OCI-LY1 (cell line): ENCODE results near the gene CFAP97D2.

Source experiments
- H2AFZ ChIP-seq: fragments of 200-600 bp; sonication (generic), shearing (Covaris generic); 2 replicates; pipeline ENCODE4 v1.6.0; 2014; ENCODE audit warnings: antibody characterized with exemption, mild to moderate bottlenecking, low read length
- H3F3A ChIP-seq: fragments of 200-600 bp; sonication (generic), shearing (Covaris generic); 2 replicates; pipeline ENCODE4 v1.6.0; 2014; ENCODE audit warnings: mild to moderate bottlenecking, antibody characterized with exemption, low read length, moderate library complexity; ENCODE audit not compliant: insufficient read depth
- H3K27ac ChIP-seq: fragments of 200-600 bp; sonication (generic); 2 replicates; pipeline ENCODE4 v1.5.1; 2014; ENCODE audit warnings: low read length, mixed run types, mild to moderate bottlenecking, low read depth; ENCODE audit not compliant: poor library complexity, severe bottlenecking
- H3K27me3 ChIP-seq: fragments of 200-600 bp; sonication (generic); 2 replicates; pipeline ENCODE4 v1.6.0; 2014; ENCODE audit warnings: antibody characterized with exemption, mild to moderate bottlenecking, low read length, moderate library complexity; ENCODE audit not compliant: insufficient read depth
- H3K36me3 ChIP-seq: fragments of 200-600 bp; sonication (generic); 2 replicates; pipeline ENCODE4 v1.6.1; 2014; ENCODE audit warnings: mild to moderate bottlenecking, antibody characterized with exemption, low read length, moderate library complexity, mixed read lengths; ENCODE audit not compliant: insufficient read depth
- H3K4me1 ChIP-seq: fragments of 200-600 bp; sonication (generic); 2 replicates; pipeline ENCODE4 v1.5.1; 2014; ENCODE audit warnings: mild to moderate bottlenecking, low read length, moderate library complexity; ENCODE audit not compliant: insufficient read depth, severe bottlenecking
- H3K4me2 ChIP-seq: fragments of 200-600 bp; sonication (generic), shearing (Covaris generic); 2 replicates; pipeline ENCODE4 v1.6.1; 2014; ENCODE audit warnings: low read length
- H3K4me3 ChIP-seq: fragments of 200-600 bp; sonication (generic); 2 replicates; pipeline ENCODE4 v1.5.1; 2014; ENCODE audit warnings: low read length, low read depth, mild to moderate bottlenecking, mixed read lengths; ENCODE audit not compliant: poor library complexity, severe bottlenecking
- H3K79me2 ChIP-seq: fragments of 200-600 bp; shearing (Covaris generic); 2 replicates; pipeline ENCODE4 v1.6.1; 2016; ENCODE audit warnings: mixed run types, low read length, mixed read lengths; ENCODE audit not compliant: insufficient read depth
- H3K9ac ChIP-seq: fragments of 200-600 bp; sonication (generic), shearing (Covaris generic); 2 replicates; pipeline ENCODE4 v1.6.1; 2014; ENCODE audit warnings: mild to moderate bottlenecking, low read length, mixed read lengths
- H3K9me2 ChIP-seq: fragments of 200-600 bp; sonication (generic), shearing (Covaris generic); 2 replicates; pipeline ENCODE4 v1.6.1; 2014; ENCODE audit warnings: low read depth, mild to moderate bottlenecking, low read length, mixed read lengths
- H3K9me3 ChIP-seq: fragments of 200-600 bp; shearing (Covaris generic); 2 replicates; pipeline ENCODE4 v1.6.1; 2014; ENCODE audit warnings: low read length, mixed read lengths
- H4K20me1 ChIP-seq: fragments of 200-600 bp; sonication (generic), shearing (Covaris generic); 2 replicates; pipeline ENCODE4 v1.6.0; 2016; ENCODE audit warnings: mild to moderate bottlenecking, low read length; ENCODE audit not compliant: insufficient read depth
- CTCF ChIP-seq: fragments of 200-600 bp; sonication (generic), shearing (Covaris generic); IDR thresholded peaks from 2 replicates; pipeline ENCODE4 v1.5.1; 2017; ENCODE audit warnings: mild to moderate bottlenecking, antibody characterized with exemption, low read length, moderate library complexity, mixed read lengths
- EZH2 ChIP-seq: fragments of 200-600 bp; sonication (generic), shearing (Covaris generic); IDR thresholded peaks from 2 replicates; pipeline ENCODE4 v1.8.0; 2017; ENCODE audit warnings: borderline replicate concordance, mixed run types, mild to moderate bottlenecking, antibody characterized with exemption, low read length, moderate library complexity, mixed read lengths

CFAP97D2 gene

DNA sequence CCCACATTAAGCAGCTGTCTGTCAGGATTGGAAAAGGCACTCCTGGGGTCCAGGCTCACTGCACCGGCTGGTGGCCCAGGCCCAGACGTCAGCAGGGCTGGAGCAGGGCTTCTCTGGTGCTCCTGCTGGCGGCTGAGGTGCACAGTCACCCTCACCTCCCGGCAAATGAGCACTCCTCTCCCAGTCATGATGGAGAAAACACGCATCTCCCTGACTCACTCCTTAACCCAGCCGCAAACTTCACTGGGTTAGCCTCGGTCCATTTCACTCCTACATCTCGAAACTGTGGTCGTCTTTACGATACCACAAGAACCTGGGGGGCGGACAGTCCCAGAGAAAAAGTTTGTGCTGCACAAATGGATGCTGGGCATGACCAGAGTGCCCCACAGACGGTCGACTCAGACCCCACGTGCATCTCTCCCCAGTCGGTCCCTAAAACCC, 43.3 kb upstream of the CFAP97D2 start:
- Histone ChIP-seq H4K20me1 (no peaks in the 10 kb centered on the region), H3F3A (no peaks in the 10 kb centered on the region), H3K27me3 (peaks cover 4% of the 10 kb centered on the region; the same call in 1 of the 2 replicates), H3K9me3 (no peaks in the 10 kb centered on the region), H3K9ac (no peak overlapping the region), H3K4me1 (peaks cover 22% of the 10 kb centered on the region), H3K79me2 (no peaks in the 10 kb centered on the region), H3K9me2 (no peaks in the 10 kb centered on the region), H3K36me3 (no peaks in the 10 kb centered on the region), H3K4me3 (no peak overlapping the region), H3K27ac (no peak overlapping the region), H3K4me2 (no peak overlapping the region), H2AFZ (no peak overlapping the region)
- TF ChIP-seq EZH2 (no peak), CTCF (no peak)

DNA sequence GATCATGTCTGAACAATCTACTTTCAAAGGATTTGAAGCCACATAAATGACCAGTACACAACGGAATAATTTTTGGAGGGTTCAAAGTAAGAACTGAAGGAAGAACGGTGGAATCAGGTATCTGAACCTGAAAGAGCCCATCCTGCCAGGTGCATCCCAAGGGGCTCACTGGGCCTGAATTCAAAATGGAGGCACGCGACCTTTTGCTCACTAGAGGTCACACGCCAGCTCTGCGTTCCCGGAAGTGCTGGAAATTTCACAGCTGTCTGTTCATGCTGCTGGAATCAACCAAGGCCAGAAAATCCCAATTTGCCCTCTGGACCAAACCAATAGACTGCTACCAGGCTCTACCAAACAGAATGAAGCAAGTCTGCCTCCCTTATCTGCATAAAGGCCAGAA, 42.5 kb upstream of the CFAP97D2 start:
- TF ChIP-seq EZH2 (no peak), CTCF (no peak)
- Histone ChIP-seq H3K9me2 (no peaks in the 10 kb centered on the region), H3K4me3 (no peak overlapping the region), H4K20me1 (no peaks in the 10 kb centered on the region), H3K4me2 (no peak overlapping the region), H3K9ac (no peak overlapping the region), H3K36me3 (no peaks in the 10 kb centered on the region), H3K4me1 (peaks cover 14% of the 10 kb centered on the region), H3K79me2 (no peaks in the 10 kb centered on the region), H3F3A (no peaks in the 10 kb centered on the region), H2AFZ (no peak overlapping the region), H3K27me3 (peaks cover 5% of the 10 kb centered on the region; the same call in 1 of the 2 replicates), H3K27ac (no peak overlapping the region), H3K9me3 (no peaks in the 10 kb centered on the region)

GRCh38 chr13:114140131-114140905, 38.7 kb upstream of the CFAP97D2 start:
- no peaks in the 10 kb centered on the region for H3K9me3 ChIP-seq
- no peak for TF ChIP-seq CTCF
- no peak for TF ChIP-seq EZH2
- no peak overlapping the region for H2AFZ ChIP-seq
- H3K9ac ChIP-seq, result no peak overlapping the region
- no peaks in the 10 kb centered on the region for H3K36me3 ChIP-seq
- H4K20me1 ChIP-seq, result no peaks in the 10 kb centered on the region
- H3K79me2 ChIP-seq, result no peaks in the 10 kb centered on the region
- H3K4me1 ChIP-seq, result peaks cover 38% of the 10 kb centered on the region
- H3K27ac ChIP-seq, result peak overlapping the region; percentile 9
- no peak overlapping the region for H3K4me3 ChIP-seq
- no peak overlapping the region for H3K4me2 ChIP-seq
- H3K9me2 ChIP-seq, result no peaks in the 10 kb centered on the region
- no peaks in the 10 kb centered on the region for H3F3A ChIP-seq
- peaks cover 6% of the 10 kb centered on the region; the same call in 1 of the 2 replicates for H3K27me3 ChIP-seq
